ENCODE data around the gene OR5AS1. TPM values are rescaled to one million over a fixed set of nuclear protein-coding genes. Genes with fewer than 3 reads are reported as not detected.
"Not testable (repeated sequence)": the region's sequence is repeated elsewhere in the genome, so short reads cannot be mapped to it uniquely, and the experiment has no call there.

Gene OR5AS1
- total RNA-seq, 1 donor from 2014 or later, result not detected

GRCh38 chr11:56049487-56049886 lies 22.0 kb downstream of the OR5AS1 start:
- no peaks in the 10 kb centered on the region for H3K36me3 Mint-ChIP-seq (ENCODE audit: low read depth)
- peak overlapping the region; percentile 81 for H3K27ac Mint-ChIP-seq (ENCODE audit: unreplicated experiment)
- no peaks in the 10 kb centered on the region for H3K27me3 Mint-ChIP-seq (ENCODE audit: low read depth)
- no peaks in the 10 kb centered on the region for H3K9me3 Mint-ChIP-seq
- H3K4me1 Mint-ChIP-seq, result peaks cover 5% of the 10 kb centered on the region
- no peak for TF ChIP-seq CTCF (conservative IDR thresholded peaks at IDR 0.05)
- DNase-seq (ENCODE audit: low read depth, low spot score), result no peak
- H3K4me3 Mint-ChIP-seq, result no peak overlapping the region

GRCh38 chr11:56056366-56056765 lies 28.9 kb downstream of the OR5AS1 start:
- peaks cover 13% of the 10 kb centered on the region for H3K4me1 Mint-ChIP-seq
- H3K4me3 Mint-ChIP-seq; H3K36me3 Mint-ChIP-seq (ENCODE audit: low read depth); DNase-seq (ENCODE audit: low read depth, low spot score); H3K27me3 Mint-ChIP-seq (ENCODE audit: low read depth); H3K27ac Mint-ChIP-seq (ENCODE audit: unreplicated experiment); H3K9me3 Mint-ChIP-seq: not testable (repeated sequence)

- H3K27ac Mint-ChIP-seq (ENCODE audit: unreplicated experiment), result peak overlapping the region; percentile 28
- not testable (repeated sequence) for H3K27me3 Mint-ChIP-seq (ENCODE audit: low read depth); H3K36me3 Mint-ChIP-seq (ENCODE audit: low read depth); H3K9me3 Mint-ChIP-seq; DNase-seq (ENCODE audit: low read depth, low spot score); H3K4me3 Mint-ChIP-seq
- H3K4me1 Mint-ChIP-seq, result peaks cover 13% of the 10 kb centered on the region
Observed at GRCh38 chr11:56057661-56058237, 30.3 kb downstream of the OR5AS1 start.

GRCh38 chr11:56058260-56058780 lies 30.9 kb downstream of the OR5AS1 start:
- H3K27ac Mint-ChIP-seq (ENCODE audit: unreplicated experiment); H3K36me3 Mint-ChIP-seq (ENCODE audit: low read depth); DNase-seq (ENCODE audit: low read depth, low spot score); H3K9me3 Mint-ChIP-seq; H3K4me3 Mint-ChIP-seq; H3K27me3 Mint-ChIP-seq (ENCODE audit: low read depth): not testable (repeated sequence)
- peaks cover 13% of the 10 kb centered on the region for H3K4me1 Mint-ChIP-seq

GRCh38 chr11:56066980-56067379 lies 39.5 kb downstream of the OR5AS1 start:
- H3K4me1 Mint-ChIP-seq, result no peaks in the 10 kb centered on the region
- no peak overlapping the region for H3K27ac Mint-ChIP-seq (ENCODE audit: unreplicated experiment)
- H3K4me3 Mint-ChIP-seq, result no peak overlapping the region
- no peak for TF ChIP-seq CTCF (conservative IDR thresholded peaks at IDR 0.05)
- no peaks in the 10 kb centered on the region for H3K36me3 Mint-ChIP-seq (ENCODE audit: low read depth)
- DNase-seq (ENCODE audit: low read depth, low spot score), result no peak
- H3K27me3 Mint-ChIP-seq (ENCODE audit: low read depth), result no peaks in the 10 kb centered on the region
- no peaks in the 10 kb centered on the region for H3K9me3 Mint-ChIP-seq

Other genes with a start within 250 kb of the OR5AS1 start
- gene OR5D14, start 232.1 kb upstream of the OR5AS1 start, total RNA-seq, result not detected in 2 replicates
- gene OR5L1, start 216.3 kb upstream of the OR5AS1 start, total RNA-seq, result not detected in 2 replicates
- not detected in 2 replicates for gene OR5D18, start 208.0 kb upstream of the OR5AS1 start, total RNA-seq
- gene OR5L2, start 200.4 kb upstream of the OR5AS1 start, total RNA-seq, result not detected in 2 replicates
- not detected in 2 replicates for gene OR5D16, start 188.9 kb upstream of the OR5AS1 start, total RNA-seq
- gene TRIM51, start 144.4 kb upstream of the OR5AS1 start, total RNA-seq, result not detected in 2 replicates
- gene OR5W2, start 113.1 kb upstream of the OR5AS1 start, total RNA-seq, result not detected in 2 replicates
- not detected in 2 replicates for gene OR5I1, start 91.3 kb upstream of the OR5AS1 start, total RNA-seq
- 0.09 TPM in 1 of 2 replicates, not detected in the other for gene OR10AG1, start 57.7 kb upstream of the OR5AS1 start, total RNA-seq
- gene OR5F1, start 33.0 kb upstream of the OR5AS1 start, total RNA-seq, result not detected in 2 replicates
- gene OR8I2, start 65.7 kb downstream of the OR5AS1 start, total RNA-seq, result not detected in 2 replicates
- gene OR8H2, start 76.0 kb downstream of the OR5AS1 start, total RNA-seq, result not detected in 2 replicates
- not detected in 2 replicates for gene OR8H3, start 94.7 kb downstream of the OR5AS1 start, total RNA-seq
- gene OR8J3, start 112.5 kb downstream of the OR5AS1 start, total RNA-seq, result not detected in 2 replicates
- not detected in 2 replicates for gene OR8K5, start 132.7 kb downstream of the OR5AS1 start, total RNA-seq
- not detected in 2 replicates for gene OR5J2, start 149.0 kb downstream of the OR5AS1 start, total RNA-seq
- not detected in 2 replicates for gene OR5T2, start 206.6 kb downstream of the OR5AS1 start, total RNA-seq
- not detected in 2 replicates for gene OR5T3, start 224.6 kb downstream of the OR5AS1 start, total RNA-seq
- not detected in 2 replicates for gene OR5T1, start 246.5 kb downstream of the OR5AS1 start, total RNA-seq

All from neural crest cell (in vitro differentiated cells).